Parathyroid adenoma (tissue), 2 donors: Measurements from ENCODE around the gene ENKUR.

ENCODE experiments used
- H2AFZ ChIP-seq: fragments of 300-600 bp; sonication (generic); one replicate; pipeline ENCODE4 v1.7.0; 2017; ENCODE audit warnings: antibody characterized with exemption, mild to moderate bottlenecking
- H3K27ac ChIP-seq: fragments of 300-600 bp; sonication (generic); one replicate; pipeline ENCODE4 v1.7.0; 2017
- H3K27me3 ChIP-seq: fragments of 300-600 bp; sonication (generic); one replicate; pipeline ENCODE4 v1.7.0; 2017; ENCODE audit warnings: low read length; ENCODE audit not compliant: control insufficient read depth, insufficient read depth
- H3K36me3 ChIP-seq: fragments of 300-600 bp; sonication (generic); one replicate; pipeline ENCODE4 v1.7.0; 2017; ENCODE audit warnings: low read length; ENCODE audit not compliant: control insufficient read depth, insufficient read depth
- H3K4me1 ChIP-seq: fragments of 300-600 bp; sonication (generic); one replicate; pipeline ENCODE4 v1.7.0; 2017; ENCODE audit warnings: control low read depth
- H3K4me2 ChIP-seq: fragments of 300-600 bp; sonication (generic); one replicate; pipeline ENCODE4 v1.7.0; 2017; ENCODE audit warnings: low read length
- H3K4me3 ChIP-seq: fragments of 300-600 bp; sonication (generic); one replicate; pipeline ENCODE4 v1.7.0; 2017; ENCODE audit warnings: low read depth, low read length
- H3K79me2 ChIP-seq: fragments of 300-600 bp; sonication (generic); one replicate; pipeline ENCODE4 v1.7.0; 2017; ENCODE audit warnings: control low read depth
- H3K9ac ChIP-seq: fragments of 300-600 bp; sonication (generic); one replicate; pipeline ENCODE4 v1.7.0; 2017; ENCODE audit warnings: mild to moderate bottlenecking
- H3K9me3 ChIP-seq: fragments of 300-600 bp; sonication (generic); one replicate; pipeline ENCODE4 v1.7.0; 2017; ENCODE audit warnings: low read length; ENCODE audit not compliant: control insufficient read depth
- TF ChIP-seq, protein P1 (sequence below): fragments of 300-600 bp; sonication (generic); IDR thresholded peaks from one replicate; pipeline ENCODE4 v1.7.0; 2017; ENCODE audit warnings: antibody characterized with exemption, mild to moderate bottlenecking
- donor health status: primary hyperparathyroidism.

Gene ENKUR

GRCh38 chr10:24935504-24936292 is 80.3 kb downstream of the ENKUR start:
- H3K27me3 ChIP-seq, result no peaks in the 10 kb centered on the region
- peak overlapping the region; percentile 42 for H3K27ac ChIP-seq
- no peaks in the 10 kb centered on the region for H3K9me3 ChIP-seq
- TF ChIP-seq, protein P1, sequence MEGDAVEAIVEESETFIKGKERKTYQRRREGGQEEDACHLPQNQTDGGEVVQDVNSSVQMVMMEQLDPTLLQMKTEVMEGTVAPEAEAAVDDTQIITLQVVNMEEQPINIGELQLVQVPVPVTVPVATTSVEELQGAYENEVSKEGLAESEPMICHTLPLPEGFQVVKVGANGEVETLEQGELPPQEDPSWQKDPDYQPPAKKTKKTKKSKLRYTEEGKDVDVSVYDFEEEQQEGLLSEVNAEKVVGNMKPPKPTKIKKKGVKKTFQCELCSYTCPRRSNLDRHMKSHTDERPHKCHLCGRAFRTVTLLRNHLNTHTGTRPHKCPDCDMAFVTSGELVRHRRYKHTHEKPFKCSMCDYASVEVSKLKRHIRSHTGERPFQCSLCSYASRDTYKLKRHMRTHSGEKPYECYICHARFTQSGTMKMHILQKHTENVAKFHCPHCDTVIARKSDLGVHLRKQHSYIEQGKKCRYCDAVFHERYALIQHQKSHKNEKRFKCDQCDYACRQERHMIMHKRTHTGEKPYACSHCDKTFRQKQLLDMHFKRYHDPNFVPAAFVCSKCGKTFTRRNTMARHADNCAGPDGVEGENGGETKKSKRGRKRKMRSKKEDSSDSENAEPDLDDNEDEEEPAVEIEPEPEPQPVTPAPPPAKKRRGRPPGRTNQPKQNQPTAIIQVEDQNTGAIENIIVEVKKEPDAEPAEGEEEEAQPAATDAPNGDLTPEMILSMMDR, result no peak
- no peak overlapping the region for H2AFZ ChIP-seq
- no peak overlapping the region for H3K4me3 ChIP-seq
- no peaks in the 10 kb centered on the region for H3K79me2 ChIP-seq
- H3K36me3 ChIP-seq, result no peaks in the 10 kb centered on the region
- H3K4me1 ChIP-seq, result peaks cover 17% of the 10 kb centered on the region
- H3K4me2 ChIP-seq, result no peak overlapping the region
- no peak overlapping the region for H3K9ac ChIP-seq
